Caki2 (cell line): Measurements from ENCODE around the gene SYCP2. TPM values are rescaled to one million over a fixed set of nuclear protein-coding genes. Genes with fewer than 3 reads are reported as not detected.
"Not testable (repeated sequence)": the region's sequence is repeated elsewhere in the genome, so short reads cannot be mapped to it uniquely, and the experiment has no call there.

Experiments used
- DNase-seq: peaks from one replicate; pipeline ENCODE4 v3.0.0-alpha.2; 2015; ENCODE audit warnings: low read depth
- in situ Hi-C: cut with HindIII; loops from 2 replicates; pipeline ENCODE4 v1.10.0; 2016; ENCODE audit warnings: low sequenced_read_pairs, low pct_unique_long_range_greater_than_20kb, mixed read lengths
- total RNA-seq: library from RNA; depleted of rRNA; stranded (reverse); fragments of >200 nt; shearing (Covaris generic); gene quantifications from 2 replicates; pipeline ENCODE4 v1.2.3, GENCODE V29; 2014; ENCODE audit warnings: low replicate concordance

Gene SYCP2
- total RNA-seq, 1 experiment from 2014 or later: 23.6 TPM

DNA sequence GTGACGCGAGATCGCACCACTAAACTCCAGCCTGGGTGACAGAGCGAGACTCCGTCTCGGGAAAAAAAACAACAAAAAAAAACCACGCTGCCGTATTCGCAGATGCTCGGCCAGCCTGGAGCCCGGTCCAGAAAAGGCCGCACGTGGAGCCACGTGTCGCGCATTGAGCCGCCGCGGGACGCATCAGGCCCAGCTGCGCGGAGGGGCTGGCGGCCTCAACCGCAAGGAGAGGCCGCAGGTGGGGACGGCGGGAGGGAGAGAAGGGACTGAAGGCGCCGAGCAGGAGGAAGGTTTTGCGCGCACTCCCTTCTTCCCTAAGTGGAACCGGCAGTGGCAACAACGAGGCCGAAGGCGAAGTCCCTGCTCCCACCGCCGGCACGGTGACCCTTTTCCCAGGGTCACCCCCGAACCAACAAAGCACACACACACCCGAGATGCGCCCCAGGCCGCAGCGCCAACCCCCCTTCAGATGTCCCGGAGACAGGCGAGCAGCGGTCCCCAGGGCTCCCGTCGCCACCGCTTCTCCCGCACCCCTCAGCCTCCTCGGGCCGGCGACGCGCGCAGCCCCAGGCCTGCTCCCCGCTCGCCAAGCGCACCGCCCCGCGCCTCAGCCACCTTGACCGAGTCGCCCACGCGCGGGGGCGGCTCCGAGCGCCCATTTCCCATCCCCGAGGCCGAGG lies 681 bp downstream of the SYCP2 start:
- in situ Hi-C loops: no loop called here
- DNase-seq: no peak

GRCh38 chr20:59931511-59932312 lies 1.7 kb downstream of the SYCP2 start:
- in situ Hi-C loops: no loop called here
- DNase-seq: no peak

GRCh38 chr20:59925899-59926298 lies 7.5 kb downstream of the SYCP2 start:
- DNase-seq: no peak
- in situ Hi-C loops: no loop called here

- DNase-seq: no peak
- in situ Hi-C loops: no loop called here
Measured at GRCh38 chr20:59925359-59925758, 8.1 kb downstream of the SYCP2 start.

- in situ Hi-C loops: no loop called here
Measured at GRCh38 chr20:59923514-59923913, 9.9 kb downstream of the SYCP2 start.

DNA sequence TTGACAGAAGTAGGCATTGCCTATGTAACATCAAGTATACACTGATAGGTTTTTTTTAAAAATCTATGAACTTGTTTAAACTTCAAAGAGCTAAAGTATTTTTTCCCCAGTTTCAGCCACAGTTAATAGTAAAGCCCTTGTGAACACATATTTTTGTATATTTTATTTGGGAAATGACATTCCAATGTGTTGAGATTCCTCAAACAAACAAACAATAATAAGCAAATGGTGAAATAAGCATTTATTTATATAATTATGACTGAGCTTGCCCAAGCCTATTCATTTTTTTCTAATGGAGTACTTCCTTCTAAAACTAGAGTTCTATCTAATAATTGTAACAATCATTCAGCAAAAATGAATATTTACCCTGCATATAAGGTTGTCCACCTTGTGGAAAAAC lies 12.5 kb downstream of the SYCP2 start:
- no peak for DNase-seq
- in situ Hi-C loops: no loop called here

More at GRCh38 chr20:59923514-59923913, 9.9 kb downstream of the SYCP2 start:
- DNase-seq: peak; percentile 59

GRCh38 chr20:59912609-59913008 lies 20.8 kb downstream of the SYCP2 start:
- DNase-seq: no peak
- in situ Hi-C loops: no loop called here

DNA sequence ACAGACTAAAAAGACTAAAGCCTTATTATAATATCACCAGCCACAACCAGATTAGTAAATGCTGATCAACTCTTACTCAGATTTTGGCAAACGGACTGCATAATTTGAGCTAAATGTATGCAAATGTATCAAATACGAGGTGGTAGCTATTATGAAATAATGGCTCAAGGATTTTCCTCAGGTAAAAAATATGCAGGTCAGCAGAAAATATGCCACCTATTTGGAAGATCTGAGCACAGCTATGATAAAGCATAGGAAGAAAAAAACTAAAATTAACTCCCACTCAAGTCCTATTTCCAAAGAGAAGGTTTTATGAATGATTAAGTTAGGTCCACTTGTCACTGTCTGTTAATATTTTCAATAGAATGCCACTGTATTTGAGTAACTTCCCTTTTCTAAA lies 22.4 kb downstream of the SYCP2 start:
- in situ Hi-C loops: no loop called here
- no peak for DNase-seq

DNA sequence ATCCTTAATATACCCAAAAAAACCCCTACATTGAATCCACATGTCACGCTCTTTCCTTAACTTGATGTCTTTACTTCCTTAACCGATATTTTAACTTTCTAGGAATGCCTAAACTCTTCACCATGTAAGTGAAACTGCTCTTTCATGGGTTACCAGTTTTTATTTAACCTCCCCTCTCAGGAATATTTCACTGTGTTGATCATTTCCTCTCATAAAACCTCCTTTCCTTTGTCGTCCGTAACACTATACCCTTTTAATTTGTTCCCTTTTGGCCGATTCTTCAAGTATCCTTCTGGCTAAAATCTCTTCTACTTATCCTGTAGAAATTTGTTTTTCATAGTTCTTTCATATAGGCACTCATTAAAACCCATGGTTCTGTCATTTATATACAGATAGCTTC lies 24.6 kb downstream of the SYCP2 start:
- no peak for DNase-seq
- in situ Hi-C loops: no loop called here

DNA sequence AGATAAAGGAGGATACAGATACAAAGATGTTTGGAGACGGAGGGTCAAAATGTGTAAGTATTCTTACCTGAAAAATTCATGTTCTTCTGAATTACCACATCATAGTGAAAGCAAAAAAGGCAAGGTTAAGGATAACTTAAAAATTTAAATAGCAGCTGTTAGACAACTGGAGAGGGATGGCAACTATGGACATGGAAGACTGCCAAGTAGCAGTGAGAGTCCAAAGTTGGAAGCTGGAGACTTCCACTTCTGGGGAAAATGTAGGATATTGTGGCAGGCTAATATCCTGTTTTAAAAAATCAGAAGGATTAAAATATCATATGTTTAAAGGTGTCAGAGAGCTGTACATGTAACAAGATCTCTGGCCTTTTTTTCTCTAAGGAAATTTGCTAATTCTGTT lies 29.8 kb downstream of the SYCP2 start:
- in situ Hi-C loops: no loop called here

GRCh38 chr20:59902470-59902869 lies 31.0 kb downstream of the SYCP2 start:
- DNase-seq: no peak
- in situ Hi-C loops: no loop called here

More for the DNA sequence above, 29.8 kb downstream of the SYCP2 start:
- DNase-seq: no peak

- no peak for DNase-seq
- in situ Hi-C loops: no loop called here
Measured at GRCh38 chr20:59895908-59896307, 37.5 kb downstream of the SYCP2 start.

GRCh38 chr20:59891581-59891980 lies 41.9 kb downstream of the SYCP2 start:
- in situ Hi-C loops: no loop called here
- DNase-seq: peak; percentile 30

DNA sequence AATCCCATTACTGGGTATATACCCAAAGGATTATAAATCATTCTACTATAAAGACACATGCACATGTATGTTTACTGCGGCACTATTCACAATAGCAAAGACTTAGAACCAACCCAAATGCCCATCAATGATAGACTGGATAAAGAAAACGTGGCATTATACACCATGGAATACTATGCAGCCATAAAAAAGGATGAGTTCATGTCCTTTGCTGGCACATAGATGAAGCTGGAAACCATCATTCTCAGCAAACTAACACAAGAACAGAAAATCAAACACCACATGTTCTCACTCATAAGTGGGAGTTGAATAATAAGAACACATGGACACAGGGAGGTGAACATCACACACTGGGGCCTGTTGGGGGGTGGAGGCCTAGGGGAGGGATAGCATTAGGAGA lies 43.4 kb downstream of the SYCP2 start:
- DNase-seq, in situ Hi-C loops: not testable (repeated sequence)

DNA sequence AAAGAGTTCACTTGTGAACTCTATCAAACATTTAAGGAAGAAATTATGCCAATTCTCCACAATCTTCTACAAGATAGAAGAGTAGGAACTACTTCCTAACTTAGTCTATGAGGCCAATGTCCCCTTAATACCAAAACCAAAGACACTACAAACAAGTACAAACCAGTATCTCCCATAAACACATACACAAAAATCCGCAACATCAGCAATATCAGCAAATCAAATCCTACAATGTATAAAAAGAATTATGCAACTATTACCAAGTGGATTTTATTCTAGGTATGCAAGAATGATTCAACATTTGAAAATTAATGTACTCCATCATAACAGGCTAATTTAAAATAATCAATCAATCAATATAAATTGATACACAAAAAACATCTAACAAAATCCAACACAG lies 45.4 kb downstream of the SYCP2 start:
- in situ Hi-C loops: no loop called here
- no peak for DNase-seq

GRCh38 chr20:59884494-59884893 lies 48.9 kb downstream of the SYCP2 start:
- no peak for DNase-seq
- in situ Hi-C loops: no loop called here

GRCh38 chr20:59880198-59880597 lies 53.2 kb downstream of the SYCP2 start:
- in situ Hi-C loops: no loop called here
- no peak for DNase-seq

- DNase-seq: no peak
- in situ Hi-C loops: no loop called here
Measured at GRCh38 chr20:59873409-59873808, 60.0 kb downstream of the SYCP2 start.

GRCh38 chr20:59871096-59871495 lies 62.3 kb downstream of the SYCP2 start:
- no peak for DNase-seq
- in situ Hi-C loops: no loop called here

DNA sequence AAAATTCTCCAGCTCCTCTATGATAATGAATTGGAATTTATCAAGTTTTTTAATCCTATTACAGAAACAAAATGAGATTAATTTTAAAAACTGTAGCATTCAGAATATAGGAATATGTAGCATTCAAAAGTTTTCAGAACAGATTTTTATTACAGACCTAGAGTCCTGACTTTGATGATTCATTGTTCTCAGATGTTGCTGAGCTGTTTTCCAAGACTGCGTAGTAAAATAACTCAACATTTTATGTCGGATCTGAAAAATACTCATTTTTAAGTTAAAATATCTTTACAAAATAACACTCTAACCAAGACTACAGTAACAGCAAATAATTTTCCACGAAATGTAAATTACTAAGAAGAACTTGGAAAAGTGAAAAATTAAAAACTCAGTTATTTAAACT lies 67.1 kb downstream of the SYCP2 start:
- in situ Hi-C loops: no loop called here
- DNase-seq: no peak
